OCI-LY1 (cell line): Measurements from ENCODE around the gene DLX2.
A peak's percentile ranks its signal among the peaks of the same experiment; 100 is the strongest.

Source experiments
- H2AFZ ChIP-seq: fragments of 200-600 bp; sonication (generic), shearing (Covaris generic); 2 replicates; pipeline ENCODE4 v1.6.0; 2014; ENCODE audit warnings: antibody characterized with exemption, mild to moderate bottlenecking, low read length
- H3F3A ChIP-seq: fragments of 200-600 bp; sonication (generic), shearing (Covaris generic); 2 replicates; pipeline ENCODE4 v1.6.0; 2014; ENCODE audit warnings: mild to moderate bottlenecking, antibody characterized with exemption, low read length, moderate library complexity; ENCODE audit not compliant: insufficient read depth
- H3K27ac ChIP-seq: fragments of 200-600 bp; sonication (generic); 2 replicates; pipeline ENCODE4 v1.5.1; 2014; ENCODE audit warnings: low read length, mixed run types, mild to moderate bottlenecking, low read depth; ENCODE audit not compliant: poor library complexity, severe bottlenecking
- H3K27me3 ChIP-seq: fragments of 200-600 bp; sonication (generic); 2 replicates; pipeline ENCODE4 v1.6.0; 2014; ENCODE audit warnings: antibody characterized with exemption, mild to moderate bottlenecking, low read length, moderate library complexity; ENCODE audit not compliant: insufficient read depth
- H3K36me3 ChIP-seq: fragments of 200-600 bp; sonication (generic); 2 replicates; pipeline ENCODE4 v1.6.1; 2014; ENCODE audit warnings: mild to moderate bottlenecking, antibody characterized with exemption, low read length, moderate library complexity, mixed read lengths; ENCODE audit not compliant: insufficient read depth
- H3K4me1 ChIP-seq: fragments of 200-600 bp; sonication (generic); 2 replicates; pipeline ENCODE4 v1.5.1; 2014; ENCODE audit warnings: mild to moderate bottlenecking, low read length, moderate library complexity; ENCODE audit not compliant: insufficient read depth, severe bottlenecking
- H3K4me2 ChIP-seq: fragments of 200-600 bp; sonication (generic), shearing (Covaris generic); 2 replicates; pipeline ENCODE4 v1.6.1; 2014; ENCODE audit warnings: low read length
- H3K4me3 ChIP-seq: fragments of 200-600 bp; sonication (generic); 2 replicates; pipeline ENCODE4 v1.5.1; 2014; ENCODE audit warnings: low read length, low read depth, mild to moderate bottlenecking, mixed read lengths; ENCODE audit not compliant: poor library complexity, severe bottlenecking
- H3K79me2 ChIP-seq: fragments of 200-600 bp; shearing (Covaris generic); 2 replicates; pipeline ENCODE4 v1.6.1; 2016; ENCODE audit warnings: mixed run types, low read length, mixed read lengths; ENCODE audit not compliant: insufficient read depth
- H3K9ac ChIP-seq: fragments of 200-600 bp; sonication (generic), shearing (Covaris generic); 2 replicates; pipeline ENCODE4 v1.6.1; 2014; ENCODE audit warnings: mild to moderate bottlenecking, low read length, mixed read lengths
- H3K9me2 ChIP-seq: fragments of 200-600 bp; sonication (generic), shearing (Covaris generic); 2 replicates; pipeline ENCODE4 v1.6.1; 2014; ENCODE audit warnings: low read depth, mild to moderate bottlenecking, low read length, mixed read lengths
- H3K9me3 ChIP-seq: fragments of 200-600 bp; shearing (Covaris generic); 2 replicates; pipeline ENCODE4 v1.6.1; 2014; ENCODE audit warnings: low read length, mixed read lengths
- H4K20me1 ChIP-seq: fragments of 200-600 bp; sonication (generic), shearing (Covaris generic); 2 replicates; pipeline ENCODE4 v1.6.0; 2016; ENCODE audit warnings: mild to moderate bottlenecking, low read length; ENCODE audit not compliant: insufficient read depth
- EZH2 ChIP-seq: fragments of 200-600 bp; sonication (generic), shearing (Covaris generic); IDR thresholded peaks from 2 replicates; pipeline ENCODE4 v1.8.0; 2017; ENCODE audit warnings: borderline replicate concordance, mixed run types, mild to moderate bottlenecking, antibody characterized with exemption, low read length, moderate library complexity, mixed read lengths
- TF ChIP-seq, protein P1 (sequence below): fragments of 200-600 bp; sonication (generic), shearing (Covaris generic); IDR thresholded peaks from 2 replicates; pipeline ENCODE4 v1.5.1; 2017; ENCODE audit warnings: mild to moderate bottlenecking, antibody characterized with exemption, low read length, moderate library complexity, mixed read lengths

Gene DLX2

DNA sequence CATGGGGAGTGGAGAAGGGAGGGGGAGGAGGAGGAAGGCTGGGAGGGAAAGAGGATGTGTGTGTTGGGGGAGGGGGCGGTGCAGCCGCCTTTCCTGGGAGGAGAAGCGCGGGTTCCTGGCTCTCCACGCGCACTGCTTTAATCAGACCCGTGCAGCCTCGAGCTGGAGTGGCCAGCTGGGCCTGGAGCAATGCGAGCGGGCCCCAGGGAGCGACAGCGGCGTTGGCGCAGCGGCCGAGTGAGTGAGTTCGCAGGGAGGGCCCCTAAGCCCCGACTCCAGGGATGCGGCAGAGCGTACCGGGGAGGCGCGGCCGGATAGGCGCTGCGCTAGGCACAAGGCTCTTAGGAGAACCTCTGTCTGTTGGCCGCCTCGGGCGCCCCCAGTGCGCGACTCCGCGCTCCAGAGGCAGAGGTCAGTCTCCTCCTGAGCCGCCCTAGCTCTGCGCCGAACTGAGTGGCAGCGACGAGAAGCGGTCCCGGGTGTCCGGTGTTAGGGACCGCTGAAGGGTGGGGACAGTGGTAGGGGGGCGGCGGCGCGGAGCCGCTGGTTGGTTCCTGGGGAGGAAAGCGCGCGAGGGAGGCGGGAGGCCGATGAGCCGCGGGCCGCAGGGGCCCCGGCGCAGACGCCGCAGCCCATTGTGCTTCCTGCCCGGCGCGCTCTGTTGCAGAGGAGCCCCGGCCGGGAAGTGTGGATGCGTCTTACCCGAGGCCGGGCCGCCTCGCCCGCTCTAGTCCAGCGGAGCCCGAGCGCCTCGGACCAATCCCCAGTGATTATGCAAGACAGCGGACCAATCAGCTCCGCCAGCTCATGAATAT lies 17.8 kb downstream of the DLX2 start:
- Histone ChIP-seq H3K4me3 (peak overlapping the region; percentile 63), H3K9me3 (no peaks in the 10 kb centered on the region), H3K9me2 (no peaks in the 10 kb centered on the region), H2AFZ (no peak overlapping the region), H3K9ac (peak overlapping the region; percentile 19; the same call in 1 of the 2 replicates), H3K27me3 (no peaks in the 10 kb centered on the region), H3K4me2 (peak overlapping the region; percentile 74), H3K27ac (no peak overlapping the region), H3K79me2 (no peaks in the 10 kb centered on the region), H3K36me3 (no peaks in the 10 kb centered on the region), H4K20me1 (no peaks in the 10 kb centered on the region), H3F3A (no peaks in the 10 kb centered on the region), H3K4me1 (peaks cover 9% of the 10 kb centered on the region)
- no peak for TF ChIP-seq EZH2
- TF ChIP-seq, protein P1, sequence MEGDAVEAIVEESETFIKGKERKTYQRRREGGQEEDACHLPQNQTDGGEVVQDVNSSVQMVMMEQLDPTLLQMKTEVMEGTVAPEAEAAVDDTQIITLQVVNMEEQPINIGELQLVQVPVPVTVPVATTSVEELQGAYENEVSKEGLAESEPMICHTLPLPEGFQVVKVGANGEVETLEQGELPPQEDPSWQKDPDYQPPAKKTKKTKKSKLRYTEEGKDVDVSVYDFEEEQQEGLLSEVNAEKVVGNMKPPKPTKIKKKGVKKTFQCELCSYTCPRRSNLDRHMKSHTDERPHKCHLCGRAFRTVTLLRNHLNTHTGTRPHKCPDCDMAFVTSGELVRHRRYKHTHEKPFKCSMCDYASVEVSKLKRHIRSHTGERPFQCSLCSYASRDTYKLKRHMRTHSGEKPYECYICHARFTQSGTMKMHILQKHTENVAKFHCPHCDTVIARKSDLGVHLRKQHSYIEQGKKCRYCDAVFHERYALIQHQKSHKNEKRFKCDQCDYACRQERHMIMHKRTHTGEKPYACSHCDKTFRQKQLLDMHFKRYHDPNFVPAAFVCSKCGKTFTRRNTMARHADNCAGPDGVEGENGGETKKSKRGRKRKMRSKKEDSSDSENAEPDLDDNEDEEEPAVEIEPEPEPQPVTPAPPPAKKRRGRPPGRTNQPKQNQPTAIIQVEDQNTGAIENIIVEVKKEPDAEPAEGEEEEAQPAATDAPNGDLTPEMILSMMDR, result no peak

DNA sequence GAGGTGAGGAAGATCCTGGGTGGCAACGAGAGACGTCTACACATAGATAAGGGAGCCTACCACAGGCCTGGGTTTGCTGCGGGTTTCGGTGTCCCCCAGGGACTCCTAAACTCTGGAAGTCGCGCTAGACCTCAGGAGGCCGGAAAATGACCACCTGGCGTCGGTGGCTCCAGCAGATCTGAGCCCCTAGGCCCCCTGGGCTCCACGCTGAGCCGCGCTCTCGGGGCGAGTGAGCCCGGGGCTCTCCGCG lies 18.4 kb downstream of the DLX2 start:
- peaks cover 9% of the 10 kb centered on the region for H3K4me1 ChIP-seq
- no peaks in the 10 kb centered on the region for H3K9me3 ChIP-seq
- no peaks in the 10 kb centered on the region for H3K27me3 ChIP-seq
- no peaks in the 10 kb centered on the region for H3K9me2 ChIP-seq
- H2AFZ ChIP-seq, result no peak overlapping the region
- H3K9ac ChIP-seq, result no peak overlapping the region; the same call in 1 of the 2 replicates
- peak overlapping the region; percentile 74 for H3K4me2 ChIP-seq
- no peaks in the 10 kb centered on the region for H3F3A ChIP-seq
- peak overlapping the region; percentile 63 for H3K4me3 ChIP-seq
- no peaks in the 10 kb centered on the region for H3K79me2 ChIP-seq
- H3K27ac ChIP-seq, result no peak overlapping the region
- TF ChIP-seq, protein P1, result no peak
- no peak for TF ChIP-seq EZH2
- H4K20me1 ChIP-seq, result no peaks in the 10 kb centered on the region
- H3K36me3 ChIP-seq, result no peaks in the 10 kb centered on the region

- H3K9ac ChIP-seq, result no peak overlapping the region
- H3K4me3 ChIP-seq, result no peak overlapping the region
- H2AFZ ChIP-seq, result no peak overlapping the region
- H3K9me2 ChIP-seq, result no peaks in the 10 kb centered on the region
- H3F3A ChIP-seq, result no peaks in the 10 kb centered on the region
- H3K27ac ChIP-seq, result no peak overlapping the region
- TF ChIP-seq, protein P1, result no peak
- no peak for TF ChIP-seq EZH2
- peaks cover 9% of the 10 kb centered on the region for H3K4me1 ChIP-seq
- no peaks in the 10 kb centered on the region for H3K36me3 ChIP-seq
- no peaks in the 10 kb centered on the region for H4K20me1 ChIP-seq
- no peaks in the 10 kb centered on the region for H3K79me2 ChIP-seq
- no peaks in the 10 kb centered on the region for H3K27me3 ChIP-seq
- H3K4me2 ChIP-seq, result peak overlapping the region; percentile 74
- no peaks in the 10 kb centered on the region for H3K9me3 ChIP-seq
Measured at GRCh38 chr2:172083628-172084394, 18.9 kb downstream of the DLX2 start.
